ENCODE measurements around the gene PLCB4. TPM values are rescaled to one million over a fixed set of nuclear protein-coding genes. Genes with fewer than 3 reads are reported as not detected.

The PLCB4 gene
- total RNA-seq, 2 experiments from 2014 or later, result 0.06 TPM; not detected in 1

GRCh38 chr20:9169409-9169808 lies 100.5 kb downstream of the PLCB4 start:
- no peaks in the 10 kb centered on the region for H3K9me3 Mint-ChIP-seq
- no peaks in the 10 kb centered on the region for H3K27me3 Mint-ChIP-seq
- no peak overlapping the region for H3K4me3 Mint-ChIP-seq
- H3K36me3 Mint-ChIP-seq (ENCODE audit: low read depth), result no peaks in the 10 kb centered on the region
- no peak overlapping the region for H3K4me3 ChIP-seq (ENCODE audit: low read length)
- H3K27ac Mint-ChIP-seq, result no peak overlapping the region
- H3K4me1 ChIP-seq (ENCODE audit: insufficient read depth, low read length), result no peaks in the 10 kb centered on the region
- no peaks in the 10 kb centered on the region for H3K27me3 ChIP-seq (ENCODE audit: control insufficient read depth in 1 of 2, insufficient read depth in 2 of 2, low read length in 2 of 2)
- H3K9me3 ChIP-seq (ENCODE audit: control insufficient read depth in 1 of 2, insufficient read depth in 1 of 2, low read length in 2 of 2), result no peaks in the 10 kb centered on the region
- TF ChIP-seq, protein P1, sequence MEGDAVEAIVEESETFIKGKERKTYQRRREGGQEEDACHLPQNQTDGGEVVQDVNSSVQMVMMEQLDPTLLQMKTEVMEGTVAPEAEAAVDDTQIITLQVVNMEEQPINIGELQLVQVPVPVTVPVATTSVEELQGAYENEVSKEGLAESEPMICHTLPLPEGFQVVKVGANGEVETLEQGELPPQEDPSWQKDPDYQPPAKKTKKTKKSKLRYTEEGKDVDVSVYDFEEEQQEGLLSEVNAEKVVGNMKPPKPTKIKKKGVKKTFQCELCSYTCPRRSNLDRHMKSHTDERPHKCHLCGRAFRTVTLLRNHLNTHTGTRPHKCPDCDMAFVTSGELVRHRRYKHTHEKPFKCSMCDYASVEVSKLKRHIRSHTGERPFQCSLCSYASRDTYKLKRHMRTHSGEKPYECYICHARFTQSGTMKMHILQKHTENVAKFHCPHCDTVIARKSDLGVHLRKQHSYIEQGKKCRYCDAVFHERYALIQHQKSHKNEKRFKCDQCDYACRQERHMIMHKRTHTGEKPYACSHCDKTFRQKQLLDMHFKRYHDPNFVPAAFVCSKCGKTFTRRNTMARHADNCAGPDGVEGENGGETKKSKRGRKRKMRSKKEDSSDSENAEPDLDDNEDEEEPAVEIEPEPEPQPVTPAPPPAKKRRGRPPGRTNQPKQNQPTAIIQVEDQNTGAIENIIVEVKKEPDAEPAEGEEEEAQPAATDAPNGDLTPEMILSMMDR (IDR thresholded peaks at IDR 0.05), result no peak
- ATAC-seq (ENCODE audit: poor library complexity) (no peak), DNase-seq (no peak)
- CTCF ChIA-PET, result no interaction called here
- POLR2A ChIA-PET, result no interaction called here
- intact Hi-C loops (cut with DNase I, micrococcal nuclease), result no loop called here
- H3K27ac ChIP-seq (ENCODE audit: low read depth in 1 of 2, low read length in 2 of 2), result no peak overlapping the region
- no peaks in the 10 kb centered on the region for H3K36me3 ChIP-seq (ENCODE audit: insufficient read depth, low read length)
- no peaks in the 10 kb centered on the region for H3K4me1 Mint-ChIP-seq (ENCODE audit: low read depth)

DNA sequence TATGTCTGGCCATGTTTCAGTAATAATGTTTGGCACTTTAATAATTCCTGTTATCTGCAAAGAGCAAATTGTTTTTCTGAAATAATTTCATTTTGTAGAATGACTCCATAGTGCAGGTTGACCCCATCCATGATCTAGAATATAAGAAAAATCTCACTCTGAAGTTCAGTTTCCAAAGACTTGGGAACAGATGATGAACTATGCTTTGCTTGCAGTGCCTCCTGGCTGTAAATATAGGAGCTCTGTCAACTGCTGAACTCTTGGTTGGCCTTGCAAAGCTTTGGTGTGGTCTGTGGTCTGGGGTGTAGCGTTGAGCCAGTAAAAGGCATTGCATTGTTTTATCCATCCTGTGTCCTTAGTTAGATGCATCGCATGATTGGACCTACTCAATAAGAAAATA lies 104.0 kb downstream of the PLCB4 start:
- Histone ChIP-seq H3K36me3 (ENCODE audit: insufficient read depth, low read length) (no peaks in the 10 kb centered on the region), H3K4me3 (ENCODE audit: low read length) (no peak overlapping the region), H3K27ac (ENCODE audit: low read depth in 1 of 2, low read length in 2 of 2) (no peak overlapping the region), H3K4me1 (ENCODE audit: insufficient read depth, low read length) (no peaks in the 10 kb centered on the region), H3K27me3 (ENCODE audit: control insufficient read depth in 1 of 2, insufficient read depth in 2 of 2, low read length in 2 of 2) (no peaks in the 10 kb centered on the region), H3K9me3 (ENCODE audit: control insufficient read depth in 1 of 2, insufficient read depth in 1 of 2, low read length in 2 of 2) (no peaks in the 10 kb centered on the region)
- H3K36me3 Mint-ChIP-seq (ENCODE audit: low read depth), result no peaks in the 10 kb centered on the region
- no peak overlapping the region for H3K4me3 Mint-ChIP-seq
- CTCF ChIA-PET, result no interaction called here
- ATAC-seq (ENCODE audit: poor library complexity) (no peak), DNase-seq (no peak)
- peaks cover 3% of the 10 kb centered on the region for H3K9me3 Mint-ChIP-seq
- no peak overlapping the region for H3K27ac Mint-ChIP-seq
- H3K27me3 Mint-ChIP-seq, result no peaks in the 10 kb centered on the region
- intact Hi-C loops (cut with DNase I, micrococcal nuclease), result no loop called here
- TF ChIP-seq, protein P1 (IDR thresholded peaks at IDR 0.05), result no peak
- no peaks in the 10 kb centered on the region for H3K4me1 Mint-ChIP-seq (ENCODE audit: low read depth)
- POLR2A ChIA-PET, result no interaction called here

- ChIA-PET POLR2A (no interaction called here), CTCF (no interaction called here)
- no peak overlapping the region for H3K27ac ChIP-seq (ENCODE audit: low read depth in 1 of 2, low read length in 2 of 2)
- DNase-seq, result no peak
- no peak overlapping the region for H3K27ac Mint-ChIP-seq
- no peaks in the 10 kb centered on the region for H3K36me3 Mint-ChIP-seq (ENCODE audit: low read depth)
- no peaks in the 10 kb centered on the region for H3K9me3 ChIP-seq (ENCODE audit: control insufficient read depth in 1 of 2, insufficient read depth in 1 of 2, low read length in 2 of 2)
- no peaks in the 10 kb centered on the region for H3K27me3 Mint-ChIP-seq
- H3K9me3 Mint-ChIP-seq, result peaks cover 3% of the 10 kb centered on the region
- no peak overlapping the region for H3K4me3 Mint-ChIP-seq
- intact Hi-C loops (cut with DNase I, micrococcal nuclease), result no loop called here
- no peak overlapping the region for H3K4me3 ChIP-seq (ENCODE audit: low read length)
- TF ChIP-seq, protein P1 (IDR thresholded peaks at IDR 0.05), result no peak
- H3K36me3 ChIP-seq (ENCODE audit: insufficient read depth, low read length), result no peaks in the 10 kb centered on the region
- no peaks in the 10 kb centered on the region for H3K4me1 ChIP-seq (ENCODE audit: insufficient read depth, low read length)
- no peak for ATAC-seq (ENCODE audit: poor library complexity)
- H3K27me3 ChIP-seq (ENCODE audit: control insufficient read depth in 1 of 2, insufficient read depth in 2 of 2, low read length in 2 of 2), result no peaks in the 10 kb centered on the region
- H3K4me1 Mint-ChIP-seq (ENCODE audit: low read depth), result no peaks in the 10 kb centered on the region
These were observed 108.4 kb downstream of the PLCB4 start for GRCh38 chr20:9177278-9177677.

All from CD4-positive, alpha-beta T cell (primary cell).